KMS-11 (cell line): ENCODE results near the gene ARHGAP28.

Experiments
- H2AFZ ChIP-seq: fragments of 200-600 bp; sonication (generic); 2 replicates; pipeline ENCODE4 v1.6.1; 2016; ENCODE audit warnings: antibody characterized with exemption, mixed run types, low read depth
- H3K27ac ChIP-seq: fragments of 200-600 bp; sonication (generic); 2 replicates; pipeline ENCODE4 v1.6.1; 2016; ENCODE audit warnings: mild to moderate bottlenecking, mixed run types
- H3K27me3 ChIP-seq: fragments of 200-600 bp; sonication (generic); 2 replicates; pipeline ENCODE4 v1.6.1; 2017; ENCODE audit warnings: mild to moderate bottlenecking, low read depth, mixed run types, moderate library complexity; ENCODE audit not compliant: insufficient read depth
- H3K36me3 ChIP-seq: fragments of 200-600 bp; sonication (generic); 2 replicates; pipeline ENCODE4 v1.6.1; 2017; ENCODE audit warnings: mild to moderate bottlenecking, mixed run types; ENCODE audit not compliant: insufficient read depth
- H3K4me1 ChIP-seq: fragments of 200-600 bp; sonication (generic); 2 replicates; pipeline ENCODE4 v1.6.1; 2016; ENCODE audit warnings: mild to moderate bottlenecking, low read depth, mixed run types; ENCODE audit not compliant: poor library complexity, severe bottlenecking
- H3K4me2 ChIP-seq: fragments of 200-600 bp; sonication (generic); 2 replicates; pipeline ENCODE4 v1.7.0; 2016; ENCODE audit warnings: mild to moderate bottlenecking, mixed run types
- H3K4me3 ChIP-seq: fragments of 200-600 bp; sonication (generic); IDR thresholded peaks from 2 replicates; pipeline ENCODE4 v1.6.1; 2017; ENCODE audit warnings: low read depth, low read length, mixed read lengths; ENCODE audit not compliant: insufficient read depth
- H3K79me2 ChIP-seq: fragments of 200-600 bp; sonication (generic); 2 replicates; pipeline ENCODE4 v1.6.1; 2016; ENCODE audit warnings: low read depth, mixed run types; ENCODE audit not compliant: insufficient read depth
- H3K9ac ChIP-seq: fragments of 200-600 bp; sonication (generic); 2 replicates; pipeline ENCODE4 v1.6.1; 2016; ENCODE audit warnings: mild to moderate bottlenecking, mixed run types
- H4K20me1 ChIP-seq: fragments of 200-600 bp; sonication (generic); 2 replicates; pipeline ENCODE4 v1.6.1; 2016; ENCODE audit warnings: mild to moderate bottlenecking, mixed run types; ENCODE audit not compliant: insufficient read depth
- CTCF ChIP-seq: fragments of 200-600 bp; sonication (generic); conservative IDR thresholded peaks from 2 replicates; pipeline ENCODE4 v1.6.1; 2017; ENCODE audit warnings: low read depth, mild to moderate bottlenecking, antibody characterized with exemption, low read length, moderate library complexity, mixed read lengths

The ARHGAP28 gene

GRCh38 chr18:6687676-6688075 is 41.8 kb upstream of the ARHGAP28 start:
- no peaks in the 10 kb centered on the region for H3K4me1 ChIP-seq
- H3K4me2 ChIP-seq: no peak overlapping the region
- H3K9ac ChIP-seq: no peak overlapping the region
- H3K36me3 ChIP-seq: no peaks in the 10 kb centered on the region
- H2AFZ ChIP-seq: no peak overlapping the region
- no peak overlapping the region for H3K4me3 ChIP-seq
- TF ChIP-seq CTCF: no peak
- no peaks in the 10 kb centered on the region for H3K79me2 ChIP-seq
- no peaks in the 10 kb centered on the region for H4K20me1 ChIP-seq
- H3K27ac ChIP-seq: no peak overlapping the region
- no peaks in the 10 kb centered on the region for H3K27me3 ChIP-seq

DNA sequence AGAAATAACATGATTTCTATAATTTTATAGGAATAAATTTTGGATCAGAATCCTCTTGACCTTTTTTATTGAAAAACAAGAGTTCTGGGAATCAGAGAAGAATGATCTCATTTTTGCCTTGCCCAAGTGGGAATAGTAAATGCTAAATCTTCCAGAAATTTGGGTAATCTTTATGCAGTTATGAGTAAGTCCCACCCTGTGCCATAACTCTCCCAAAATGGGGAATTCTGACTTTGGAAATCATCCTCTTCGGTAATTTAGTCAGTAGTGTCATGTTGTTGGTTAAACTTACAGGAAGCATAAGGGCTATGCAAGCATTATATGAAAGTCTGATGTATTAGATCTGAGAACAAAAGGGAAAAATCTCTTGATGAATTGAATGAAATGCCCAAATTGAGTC is 20.6 kb upstream of the ARHGAP28 start:
- Histone ChIP-seq H3K4me1 (no peaks in the 10 kb centered on the region), H3K4me2 (no peak overlapping the region), H3K4me3 (no peak overlapping the region), H3K27me3 (no peaks in the 10 kb centered on the region), H2AFZ (no peak overlapping the region), H3K79me2 (no peaks in the 10 kb centered on the region), H4K20me1 (no peaks in the 10 kb centered on the region), H3K36me3 (no peaks in the 10 kb centered on the region), H3K27ac (no peak overlapping the region), H3K9ac (no peak overlapping the region)
- TF ChIP-seq CTCF: no peak

DNA sequence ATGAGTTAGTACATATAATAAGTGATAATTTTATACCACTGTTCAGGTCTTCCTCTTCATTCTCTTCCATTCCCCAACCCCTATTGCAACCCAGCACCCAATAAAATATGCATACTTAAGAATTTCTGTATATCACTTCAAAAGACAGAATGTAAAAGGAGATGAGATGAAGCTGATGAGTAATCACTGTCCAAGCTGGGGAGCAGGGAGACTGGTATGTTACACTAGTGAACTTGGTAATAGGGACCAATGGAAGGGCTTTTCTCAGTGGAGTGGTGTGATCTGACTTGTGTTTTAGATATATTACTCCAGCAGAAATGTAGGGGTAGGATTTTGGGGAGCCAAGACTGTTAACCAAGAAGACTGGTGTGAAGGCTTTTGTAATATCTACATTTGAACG is 18.0 kb upstream of the ARHGAP28 start:
- Histone ChIP-seq H3K4me2 (no peak overlapping the region), H3K79me2 (no peaks in the 10 kb centered on the region), H3K36me3 (no peaks in the 10 kb centered on the region), H3K4me3 (no peak overlapping the region), H4K20me1 (no peaks in the 10 kb centered on the region), H3K4me1 (no peaks in the 10 kb centered on the region), H2AFZ (no peak overlapping the region), H3K27ac (no peak overlapping the region), H3K27me3 (no peaks in the 10 kb centered on the region), H3K9ac (no peak overlapping the region)
- TF ChIP-seq CTCF: no peak

DNA sequence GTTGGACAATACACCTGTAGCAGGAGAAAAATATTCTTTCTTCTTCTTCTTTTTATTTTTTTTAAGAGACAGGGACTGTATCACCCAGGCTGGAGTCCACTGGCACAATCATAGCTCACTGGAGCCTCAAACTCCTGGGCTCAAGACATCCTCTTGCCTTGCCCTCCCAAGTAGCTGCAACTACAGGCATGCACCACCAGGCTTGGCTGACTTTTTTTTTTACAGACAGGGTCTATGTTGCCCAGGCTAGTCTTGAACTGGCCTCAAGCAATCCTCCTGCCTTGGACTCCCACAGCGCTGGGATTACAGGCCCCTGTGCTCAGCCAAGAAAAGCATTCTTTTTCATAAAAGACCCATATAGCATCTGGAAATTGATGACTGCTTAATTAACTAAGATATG is 17.1 kb upstream of the ARHGAP28 start:
- H3K27ac ChIP-seq: no peak overlapping the region
- no peak overlapping the region for H3K4me3 ChIP-seq
- no peaks in the 10 kb centered on the region for H3K36me3 ChIP-seq
- no peak overlapping the region for H3K4me2 ChIP-seq
- H3K27me3 ChIP-seq: no peaks in the 10 kb centered on the region
- no peaks in the 10 kb centered on the region for H3K79me2 ChIP-seq
- no peak for TF ChIP-seq CTCF
- H3K9ac ChIP-seq: no peak overlapping the region
- H4K20me1 ChIP-seq: no peaks in the 10 kb centered on the region
- H3K4me1 ChIP-seq: no peaks in the 10 kb centered on the region
- H2AFZ ChIP-seq: no peak overlapping the region

DNA sequence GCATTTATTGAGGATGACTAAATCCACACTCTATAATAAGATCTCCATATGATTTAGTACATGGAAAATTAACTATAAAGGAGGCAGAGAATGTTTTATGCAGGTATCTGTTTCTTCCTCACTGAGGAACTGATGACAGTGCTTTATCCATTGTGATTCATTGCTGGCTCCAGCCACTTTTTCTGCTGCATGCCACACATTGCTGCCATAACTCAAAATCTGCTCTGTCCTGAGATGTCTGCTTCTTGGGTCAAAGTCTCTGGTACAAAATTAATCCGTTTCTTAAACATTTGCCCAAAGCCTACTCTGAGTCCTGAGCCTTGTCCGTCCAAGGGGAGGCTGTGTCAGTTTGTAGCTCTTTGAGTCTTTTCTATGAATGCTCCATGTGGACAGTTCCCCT is 15.5 kb upstream of the ARHGAP28 start:
- Histone ChIP-seq H4K20me1 (no peaks in the 10 kb centered on the region), H3K27me3 (no peaks in the 10 kb centered on the region), H2AFZ (no peak overlapping the region), H3K27ac (no peak overlapping the region), H3K4me2 (no peak overlapping the region), H3K4me1 (no peaks in the 10 kb centered on the region), H3K9ac (no peak overlapping the region), H3K79me2 (no peaks in the 10 kb centered on the region), H3K36me3 (no peaks in the 10 kb centered on the region), H3K4me3 (no peak overlapping the region)
- TF ChIP-seq CTCF: no peak
